Bronchial epithelial cell (primary cell): Measurements from ENCODE around the gene ATE1. TPM values are rescaled to one million over a fixed set of nuclear protein-coding genes. Genes with fewer than 3 reads are reported as not detected.

Experiments
- DNase-seq: peaks from one replicate; pipeline ENCODE4 v3.0.0-alpha.2; 2010; ENCODE audit warnings: low read depth
- FAIRE-seq: peaks from 2 replicates; lab custom pipeline; 2011; peaks lifted over from hg19 to GRCh38; lab: Jason Lieb, UNC
- H3K27me3 ChIP-seq: 2 replicates; pipeline ENCODE4 v1.5.1; 2011; ENCODE audit warnings: low read length; ENCODE audit not compliant: control insufficient read depth, insufficient read depth
- H3K36me3 ChIP-seq: 2 replicates; pipeline ENCODE4 v1.5.1; 2011; ENCODE audit warnings: low read length; ENCODE audit not compliant: control insufficient read depth, insufficient read depth
- H3K4me3 ChIP-seq: 2 replicates; pipeline ENCODE4 v1.5.1; 2011; ENCODE audit warnings: mild to moderate bottlenecking, low read depth, low read length, control low read depth
- CTCF ChIP-seq: IDR thresholded peaks from 2 replicates; pipeline ENCODE4 v1.5.1; 2011; ENCODE audit warnings: mild to moderate bottlenecking, moderate library complexity, low read length, control low read depth, inconsistent platforms; ENCODE audit not compliant: insufficient read depth, severe bottlenecking
- total RNA-seq: library from RNA; depleted of rRNA; stranded (reverse); fragments of >200 nt; gene quantifications from 2 replicates; pipeline ENCODE4 v1.2.1, GENCODE V29; 2014

ATE1 gene
- total RNA-seq, 1 donor from 2014 or later = 17.9 TPM

GRCh38 chr10:121800831-121801230 lies 127.0 kb downstream of the ATE1 start:
- no peaks in the 10 kb centered on the region for H3K36me3 ChIP-seq
- no peaks in the 10 kb centered on the region for H3K27me3 ChIP-seq
- DNase-seq = no peak
- no peak for TF ChIP-seq CTCF
- H3K4me3 ChIP-seq = no peak overlapping the region
- no peak for FAIRE-seq

GRCh38 chr10:121800146-121800545 lies 127.7 kb downstream of the ATE1 start:
- FAIRE-seq (no peak), DNase-seq (no peak)
- Histone ChIP-seq H3K27me3 (no peaks in the 10 kb centered on the region), H3K36me3 (no peaks in the 10 kb centered on the region), H3K4me3 (no peak overlapping the region)
- no peak for TF ChIP-seq CTCF

GRCh38 chr10:121797490-121797889 lies 130.3 kb downstream of the ATE1 start:
- FAIRE-seq = no peak

GRCh38 chr10:121796342-121796741 lies 131.5 kb downstream of the ATE1 start:
- Histone ChIP-seq H3K36me3 (no peaks in the 10 kb centered on the region), H3K4me3 (no peak overlapping the region), H3K27me3 (no peaks in the 10 kb centered on the region)
- FAIRE-seq = no peak
- TF ChIP-seq CTCF = no peak
- DNase-seq = no peak

More at GRCh38 chr10:121797490-121797889, 130.3 kb downstream of the ATE1 start:
- DNase-seq = no peak
- Histone ChIP-seq H3K36me3 (no peaks in the 10 kb centered on the region), H3K27me3 (no peaks in the 10 kb centered on the region), H3K4me3 (no peak overlapping the region)
- TF ChIP-seq CTCF = no peak

- FAIRE-seq (no peak), DNase-seq (peak; percentile 27)
- H3K36me3 ChIP-seq = no peaks in the 10 kb centered on the region
- H3K27me3 ChIP-seq = no peaks in the 10 kb centered on the region
- no peak for TF ChIP-seq CTCF
- H3K4me3 ChIP-seq = no peak overlapping the region
These were observed 135.6 kb downstream of the ATE1 start for GRCh38 chr10:121792198-121792597.

- FAIRE-seq = no peak
- TF ChIP-seq CTCF = no peak
- H3K27me3 ChIP-seq = no peaks in the 10 kb centered on the region
- no peaks in the 10 kb centered on the region for H3K36me3 ChIP-seq
- H3K4me3 ChIP-seq = no peak overlapping the region
- no peak for DNase-seq
These were observed 136.1 kb downstream of the ATE1 start for GRCh38 chr10:121791761-121792160.
